Adrenal gland (tissue), 12 donors: ENCODE data around the gene CMIP. TPM values are rescaled to one million over a fixed set of nuclear protein-coding genes. Genes with fewer than 3 reads are reported as not detected.

Experiments used
- DNase-seq, 7 donors: peaks; one replicate each; pipeline ENCODE4 v3.0.0-alpha.2; 2019 to 2020
- H3K27ac ChIP-seq, 5 donors: fragments of 200-600 bp; sonication (generic) in 4 of 5; 1 replicate in 3 of 5; 2 replicates in 2 of 5; pipeline versions ENCODE4 v1.5.1 to v1.8.0; 2016 to 2020; ENCODE audit warnings: mild to moderate bottlenecking in 1 of 5
- H3K27me3 ChIP-seq: fragments of 200-600 bp; 2 replicates; pipeline ENCODE4 v1.8.0; 2021
- H3K36me3 ChIP-seq, 2 donors: fragments of 200-600 bp; replicated peaks in 1 of 2; 1 replicate in 1 of 2; 2 replicates in 1 of 2; pipeline versions ENCODE4 v1.5.1 to v1.8.0; 2018 to 2022
- H3K4me1 ChIP-seq, 2 donors: fragments of 200-600 bp; replicated peaks in 1 of 2; 1 replicate in 1 of 2; 2 replicates in 1 of 2; pipeline versions ENCODE4 v1.5.1 to v1.8.0; 2018 to 2021
- H3K4me3 ChIP-seq, 4 donors: fragments of 200-600 bp; sonication (generic) in 3 of 4; one replicate each; pipeline ENCODE4 v1.5.1; 2016 to 2018
- H3K9me3 ChIP-seq, 3 donors: fragments of 200-600 bp; sonication (generic) in 1 of 3; replicated peaks in 1 of 3; 1 replicate in 2 of 3; 2 replicates in 1 of 3; pipeline versions ENCODE4 v1.5.1 to v1.8.0; 2016 to 2021
- POLR2A ChIP-seq, 2 donors: fragments of 450-650 bp; IDR thresholded peaks; one replicate each; pipeline ENCODE4 v1.6.1; 2017; ENCODE audit warnings: antibody characterized with exemption in 2 of 2, mild to moderate bottlenecking in 2 of 2, moderate library complexity in 1 of 2
- WGBS, 4 donors: extraction: QIAGEN DNeasy Blood & Tissue Kit in 2 of 4; methylation state at CpG; one replicate each; pipeline versions ENCODE4 v1.1.5 to v1.1.7; 2013 to 2017; 5-methylcytosine and 5-hydroxymethylcytosine counted together
- intact Hi-C, 2 donors: fragments of 100-400 bp; cut with DNase I; formaldehyde crosslinking; loops; one replicate each; pipeline versions ENCODE4 v1.14.1 to v1.15.0; 2022 to 2023
- polyA plus RNA-seq, 3 donors: library from polyadenylated mRNA; stranded (reverse); fragments of 200-250 nt in 2 of 3; fragments of 350-450 nt in 1 of 3; fragmentation: Illumina TruSeq in 1 of 3; extraction: RNeasy Lipid Tissue Mini Kit (QIAGEN cat#74804) in 1 of 3; gene quantifications; one replicate each; pipeline ENCODE4 v1.2.3, GENCODE V29; 2013 to 2014
- total RNA-seq, 9 donors: library from RNA; depleted of rRNA in 4 of 9; stranded (reverse); fragments of >200 nt in 4 of 9; fragments of 120-200 nt in 1 of 9; fragmentation: NEBNext Ultra II Directional in 1 of 9; extraction: Animal tissue kit (Norgen Biotek cat#: 25700) in 1 of 9; gene quantifications; one replicate each; pipeline versions ENCODE4 v1.1.0 to v1.2.4, GENCODE V29; 2013 to 2023
- TF ChIP-seq, protein P1 (sequence below), 6 experiments: fragments of 450-650 bp in 4 of 6; fragments of 200-600 bp in 2 of 6; sonication (generic) in 1 of 6; IDR thresholded peaks; 1 replicate in 5 of 6; 2 replicates in 1 of 6; pipeline versions ENCODE4 v1.5.1 to v1.8.0; 2016 to 2021; ENCODE audit warnings: antibody characterized with exemption in 6 of 6, mild to moderate bottlenecking in 2 of 6, moderate library complexity in 1 of 6
- donor health status: healthy with polysubstance abuse.
- donor health status: Bipolar disorder and iron deficiency.
- donor health status: DM: yes; HTN: yes; CAD: no.
- donor health status: DM: no; HTN: no; CAD: no.
- donor health status: DM: no; HTN: no; CAD: no.
- donor health status: DM: yes; HTN: yes; CAD: no.

Gene CMIP
- total and polyA plus RNA-seq, 12 donors = 8.1 to 87.9 (median 42.5) TPM

- no peaks in the 10 kb centered on the region for H3K27me3 ChIP-seq
- TF ChIP-seq POLR2A (IDR thresholded peaks at IDR 0.05) = no peak
- TF ChIP-seq, protein P1, sequence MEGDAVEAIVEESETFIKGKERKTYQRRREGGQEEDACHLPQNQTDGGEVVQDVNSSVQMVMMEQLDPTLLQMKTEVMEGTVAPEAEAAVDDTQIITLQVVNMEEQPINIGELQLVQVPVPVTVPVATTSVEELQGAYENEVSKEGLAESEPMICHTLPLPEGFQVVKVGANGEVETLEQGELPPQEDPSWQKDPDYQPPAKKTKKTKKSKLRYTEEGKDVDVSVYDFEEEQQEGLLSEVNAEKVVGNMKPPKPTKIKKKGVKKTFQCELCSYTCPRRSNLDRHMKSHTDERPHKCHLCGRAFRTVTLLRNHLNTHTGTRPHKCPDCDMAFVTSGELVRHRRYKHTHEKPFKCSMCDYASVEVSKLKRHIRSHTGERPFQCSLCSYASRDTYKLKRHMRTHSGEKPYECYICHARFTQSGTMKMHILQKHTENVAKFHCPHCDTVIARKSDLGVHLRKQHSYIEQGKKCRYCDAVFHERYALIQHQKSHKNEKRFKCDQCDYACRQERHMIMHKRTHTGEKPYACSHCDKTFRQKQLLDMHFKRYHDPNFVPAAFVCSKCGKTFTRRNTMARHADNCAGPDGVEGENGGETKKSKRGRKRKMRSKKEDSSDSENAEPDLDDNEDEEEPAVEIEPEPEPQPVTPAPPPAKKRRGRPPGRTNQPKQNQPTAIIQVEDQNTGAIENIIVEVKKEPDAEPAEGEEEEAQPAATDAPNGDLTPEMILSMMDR (IDR thresholded peaks at IDR 0.05) = no peak
- DNase-seq = no peak
- H3K4me1 ChIP-seq = peaks cover 40 to 75% of the 10 kb centered on the region in 2 donors
- intact Hi-C loops = no loop called here
- peak overlapping the region in 2 of 5 donors; percentile 32 to 73 for H3K27ac ChIP-seq
- WGBS, 4 donors = 91 to 97% (median 93%) methylated on average over 4 of the region's 4 CpGs
- H3K4me3 ChIP-seq = no peak overlapping the region
- no peaks in the 10 kb centered on the region for H3K9me3 ChIP-seq
- no peaks in the 10 kb centered on the region for H3K36me3 ChIP-seq
Observed at GRCh38 chr16:81461243-81461642, 16.6 kb downstream of the CMIP start.

- no peaks in the 10 kb centered on the region for H3K9me3 ChIP-seq
- DNase-seq = peak in 1 of 7 donors; percentile 57
- WGBS, 4 donors = 75 to 99% (median 88%) methylated on average over 4 of the region's 4 CpGs
- no peak overlapping the region for H3K4me3 ChIP-seq
- H3K27me3 ChIP-seq = no peaks in the 10 kb centered on the region
- H3K27ac ChIP-seq = peak overlapping the region in 2 of 5 donors; percentile 54 to 73
- TF ChIP-seq, protein P1 (IDR thresholded peaks at IDR 0.05) = no peak
- TF ChIP-seq POLR2A (IDR thresholded peaks at IDR 0.05) = no peak
- intact Hi-C loops = no loop called here
- no peaks in the 10 kb centered on the region for H3K36me3 ChIP-seq
- H3K4me1 ChIP-seq = peaks cover 35 to 74% of the 10 kb centered on the region in 2 donors
Observed at GRCh38 chr16:81461766-81462165, 17.2 kb downstream of the CMIP start.

- 48 to 59% (median 54%) methylated on average over 4 of the region's 4 CpGs for WGBS, 4 donors
- peak overlapping the region in 3 of 5 donors; percentile 17 to 54 (median 53) for H3K27ac ChIP-seq
- H3K9me3 ChIP-seq = no peaks in the 10 kb centered on the region
- intact Hi-C loops = no loop called here
- H3K27me3 ChIP-seq = no peaks in the 10 kb centered on the region
- H3K4me3 ChIP-seq = no peak overlapping the region
- H3K36me3 ChIP-seq = no peaks in the 10 kb centered on the region
- TF ChIP-seq, protein P1 (IDR thresholded peaks at IDR 0.05) = no peak
- H3K4me1 ChIP-seq = peaks cover 25 to 70% of the 10 kb centered on the region in 2 donors
- DNase-seq = peak in 4 of 7 donors; percentile 47 to 64 (median 54)
Observed at GRCh38 chr16:81462683-81463082, 18.1 kb downstream of the CMIP start.

DNA sequence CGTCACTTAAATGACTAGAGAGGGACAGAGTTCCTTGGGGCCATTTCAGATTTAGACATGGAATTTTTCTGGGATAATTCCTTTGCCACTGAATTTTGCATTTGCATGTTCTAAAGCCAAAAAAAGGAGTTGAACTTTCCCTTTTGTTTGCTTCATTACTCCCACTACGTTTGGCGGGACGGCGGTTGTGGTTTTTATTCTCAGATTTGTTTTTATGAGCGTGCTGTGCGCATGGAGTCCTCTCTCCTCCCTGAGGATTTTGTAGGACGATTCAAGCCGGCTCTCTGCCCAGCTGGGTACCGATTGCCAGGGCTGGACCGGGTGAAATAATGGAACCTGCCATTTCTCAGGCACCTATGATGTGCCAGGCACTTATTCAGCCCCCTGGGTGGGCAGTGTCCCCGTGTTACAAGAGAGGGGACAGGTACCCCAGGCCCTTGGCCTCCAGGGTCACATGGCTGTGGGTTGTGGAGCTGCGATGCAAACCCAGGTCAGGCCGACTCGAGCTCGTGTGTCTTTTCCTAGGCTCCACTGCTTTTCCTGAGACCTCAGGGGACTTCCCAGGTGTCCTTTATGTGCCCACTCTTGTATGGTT is 18.8 kb downstream of the CMIP start:
- no peaks in the 10 kb centered on the region for H3K9me3 ChIP-seq
- DNase-seq = no peak
- H3K27me3 ChIP-seq = no peaks in the 10 kb centered on the region
- H3K4me1 ChIP-seq = peaks cover 20 to 63% of the 10 kb centered on the region in 2 donors
- no peaks in the 10 kb centered on the region for H3K36me3 ChIP-seq
- H3K27ac ChIP-seq = peak overlapping the region in 2 of 5 donors; percentile 17 to 53
- no peak for TF ChIP-seq POLR2A (IDR thresholded peaks at IDR 0.05)
- TF ChIP-seq, protein P1 (IDR thresholded peaks at IDR 0.05) = no peak
- intact Hi-C loops = no loop called here
- no peak overlapping the region for H3K4me3 ChIP-seq
- WGBS, 4 donors = 85 to 90% (median 86%) methylated on average over 12 to 16 of the region's 16 CpGs
